CD4-positive, alpha-beta T cell treated with Interferon alpha-2 for 1 hour (primary cell): ENCODE measurements around the gene BICD2.

Experiments
- DNase-seq, 2 donors: peaks; one replicate each; pipeline ENCODE4 v3.0.0-alpha.2; 2020 to 2022

Gene BICD2

DNA sequence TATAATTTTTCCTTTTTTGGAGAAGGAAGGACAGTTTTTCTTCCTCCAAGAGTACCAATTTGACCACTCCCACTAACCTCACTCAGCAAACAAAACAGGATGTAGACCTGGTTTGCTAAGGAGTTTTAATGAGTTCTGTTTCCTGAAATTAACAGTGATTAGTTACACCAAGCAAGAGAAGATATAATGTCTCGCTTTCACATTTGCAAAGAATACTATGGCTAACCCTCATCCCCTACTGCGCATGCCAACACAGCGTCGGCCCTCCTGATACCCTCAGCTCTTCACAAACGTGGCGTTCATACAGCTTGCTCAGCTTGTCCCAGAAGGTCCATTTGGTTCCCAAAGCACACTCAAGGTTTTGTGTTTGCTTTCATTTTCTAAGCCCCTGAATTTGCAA is 52.8 kb downstream of the BICD2 start:
- peak in 1 of 2 donors; percentile 36 for DNase-seq

DNA sequence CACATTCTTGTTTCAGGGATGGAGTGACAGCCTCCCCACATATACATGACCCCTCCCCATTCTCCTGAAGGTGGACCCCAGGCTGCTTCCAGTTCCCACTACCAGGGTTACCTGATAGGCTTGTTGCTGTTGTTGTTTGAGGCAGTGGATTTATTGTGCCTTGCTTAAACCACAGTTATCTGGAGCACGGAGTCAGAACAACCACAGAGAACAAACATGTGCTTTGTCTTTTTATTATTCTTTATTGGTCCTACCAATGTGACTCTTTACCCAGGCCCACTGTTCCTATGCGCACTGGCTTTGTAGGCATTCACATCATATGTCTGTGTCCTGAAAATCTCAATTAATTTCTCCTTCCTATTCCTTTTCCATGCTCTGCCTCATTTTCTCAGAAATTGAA is 53.5 kb downstream of the BICD2 start:
- DNase-seq, result no peak

DNA sequence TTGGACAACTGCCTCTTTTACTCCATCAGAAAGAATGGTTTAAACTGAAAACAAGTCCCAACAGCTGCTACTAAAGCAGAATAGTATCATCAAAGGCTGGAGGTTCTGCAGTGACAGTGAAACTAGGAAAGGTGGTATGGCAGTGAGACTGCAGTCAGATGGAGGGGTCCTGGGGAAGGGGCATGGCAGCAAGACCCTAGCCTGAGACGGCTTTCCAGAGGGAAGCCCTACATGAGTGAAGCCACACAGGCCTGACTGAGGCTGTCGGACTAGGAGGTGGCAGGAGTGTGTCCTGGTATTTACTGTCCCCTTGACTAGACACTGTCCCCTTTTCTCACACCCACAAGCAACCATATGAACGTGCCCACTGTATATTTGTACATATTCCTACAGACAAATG is 54.3 kb downstream of the BICD2 start:
- DNase-seq, result no peak

DNA sequence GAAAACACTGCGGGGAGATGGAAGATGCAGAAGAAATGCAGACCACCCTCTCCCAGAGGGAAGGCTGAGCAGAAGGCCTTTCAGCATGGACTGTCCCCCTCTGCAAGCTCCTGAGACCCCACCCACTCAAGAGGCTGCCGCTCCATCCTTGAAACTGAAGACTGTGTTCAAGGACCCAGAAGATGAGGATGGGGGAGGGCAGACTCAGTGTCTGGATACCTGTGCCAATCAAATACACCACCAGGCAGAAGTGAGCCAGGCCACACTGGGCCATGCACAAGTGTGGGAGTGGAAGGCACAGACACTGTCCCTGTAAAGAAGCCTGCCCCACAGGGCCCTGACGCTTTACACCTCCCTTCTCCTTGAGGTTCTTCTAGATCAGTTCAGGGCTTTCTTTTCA is 54.7 kb downstream of the BICD2 start:
- no peak for DNase-seq

DNA sequence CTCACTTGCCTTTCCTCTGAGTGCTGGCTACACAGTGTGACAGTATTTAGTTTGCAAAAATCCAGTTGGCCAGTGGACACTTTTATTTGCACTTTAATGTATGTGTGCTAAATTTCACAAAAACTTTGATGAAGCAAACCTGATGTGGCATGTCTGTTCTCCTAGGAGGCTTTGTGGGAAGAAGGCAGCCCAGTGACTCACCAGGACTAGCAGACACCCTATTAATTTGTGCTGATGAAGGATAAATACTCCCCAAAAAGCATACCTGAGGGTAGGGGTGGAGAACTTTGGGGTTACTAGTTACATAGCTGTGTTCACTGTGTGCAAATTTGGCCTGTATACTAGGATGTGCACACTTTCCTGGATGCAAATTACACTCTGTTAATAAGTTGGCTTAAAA is 55.4 kb downstream of the BICD2 start:
- DNase-seq, result no peak

DNA sequence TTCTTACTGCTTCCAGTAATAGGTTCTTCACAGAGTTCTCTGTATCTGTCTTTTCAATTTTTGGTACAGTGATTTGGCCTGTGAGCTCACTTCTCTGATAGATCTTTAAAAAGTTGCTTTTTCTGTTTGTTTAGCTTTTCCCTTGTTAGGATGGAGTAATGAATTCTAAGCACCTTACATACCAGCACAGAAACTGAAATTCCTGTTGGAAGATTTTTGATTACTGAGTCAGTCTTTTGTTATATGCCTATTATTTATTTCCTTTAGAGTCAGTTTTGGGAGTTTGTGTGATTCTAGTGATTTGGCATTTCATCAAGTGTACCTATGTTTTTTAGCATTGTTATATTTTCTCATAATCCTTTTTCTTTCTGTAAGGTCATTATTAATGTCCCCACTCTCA is 57.1 kb downstream of the BICD2 start:
- DNase-seq, result no peak

DNA sequence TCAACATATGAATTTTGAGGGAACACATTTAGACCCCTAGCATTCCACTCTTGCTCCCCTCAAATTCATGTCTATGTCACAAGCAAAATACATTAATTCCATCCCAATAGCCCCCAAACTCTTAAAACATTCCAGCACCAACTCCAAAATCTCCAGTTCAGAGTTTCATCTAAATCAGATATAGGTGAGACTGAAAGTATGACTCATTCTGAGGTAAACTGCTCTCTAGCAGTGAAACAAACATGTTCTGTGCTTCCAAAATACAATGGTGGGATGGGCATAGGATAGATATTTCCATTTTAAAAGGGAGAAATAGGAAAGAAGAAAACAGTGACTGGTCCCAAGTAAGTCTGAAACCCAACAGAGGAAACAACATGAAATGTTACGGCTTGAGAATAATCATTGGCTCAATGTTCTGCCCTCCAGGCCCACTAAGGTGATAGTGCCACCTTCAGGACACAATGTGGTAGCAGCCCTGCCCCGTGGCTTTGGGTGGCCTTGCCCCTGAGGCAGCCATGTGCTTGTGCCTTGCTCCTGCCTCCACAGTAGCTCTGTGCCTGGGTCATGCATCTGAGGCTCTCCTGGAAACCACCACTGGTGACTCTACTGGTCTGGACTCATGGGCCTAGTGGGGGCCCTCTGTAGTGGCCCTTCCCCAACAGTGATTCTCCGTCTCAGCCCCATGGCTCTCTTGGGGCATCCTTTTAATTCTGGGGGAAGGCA is 58.3 kb downstream of the BICD2 start:
- DNase-seq, result peak in 1 of 2 donors; percentile 51

DNA sequence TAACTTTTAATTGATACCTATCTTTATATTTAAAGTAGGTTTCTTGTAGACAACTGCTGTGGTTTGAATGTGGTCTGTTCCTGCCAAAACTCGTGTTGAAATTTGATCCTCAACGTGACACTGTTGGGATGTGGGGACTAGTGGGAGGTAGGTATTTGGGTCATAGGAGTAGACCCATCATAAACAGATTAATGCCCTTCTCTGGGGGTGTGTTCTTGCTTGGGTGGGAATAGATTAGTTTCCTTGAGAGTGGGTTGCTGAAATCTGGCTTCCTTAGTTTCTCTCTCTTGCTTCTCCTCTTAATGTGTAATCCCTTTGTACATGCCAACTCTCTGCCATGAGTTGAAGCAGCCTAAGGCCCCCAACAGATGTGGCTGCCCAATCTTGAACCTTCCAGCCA is 60.1 kb downstream of the BICD2 start:
- no peak for DNase-seq

DNA sequence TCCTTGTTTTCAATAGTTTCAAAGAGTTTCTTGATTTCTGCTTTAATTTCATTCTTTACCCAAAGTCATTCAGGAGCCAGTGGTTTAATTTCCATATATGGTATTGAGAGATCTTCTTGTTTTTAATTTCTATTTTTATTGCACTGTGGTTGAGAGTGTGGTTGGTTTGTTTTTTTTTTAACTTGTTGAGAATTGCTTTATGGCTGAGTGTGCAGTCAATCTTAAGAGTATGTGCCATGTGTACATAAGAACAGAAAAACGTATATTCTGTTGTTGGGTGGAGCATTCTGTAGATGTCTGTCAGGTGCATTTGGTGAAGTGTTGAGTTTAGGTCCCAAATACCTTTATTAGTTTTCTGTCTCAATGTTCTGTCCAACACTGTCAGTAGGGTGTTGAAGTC is 68.0 kb downstream of the BICD2 start:
- no peak for DNase-seq

DNA sequence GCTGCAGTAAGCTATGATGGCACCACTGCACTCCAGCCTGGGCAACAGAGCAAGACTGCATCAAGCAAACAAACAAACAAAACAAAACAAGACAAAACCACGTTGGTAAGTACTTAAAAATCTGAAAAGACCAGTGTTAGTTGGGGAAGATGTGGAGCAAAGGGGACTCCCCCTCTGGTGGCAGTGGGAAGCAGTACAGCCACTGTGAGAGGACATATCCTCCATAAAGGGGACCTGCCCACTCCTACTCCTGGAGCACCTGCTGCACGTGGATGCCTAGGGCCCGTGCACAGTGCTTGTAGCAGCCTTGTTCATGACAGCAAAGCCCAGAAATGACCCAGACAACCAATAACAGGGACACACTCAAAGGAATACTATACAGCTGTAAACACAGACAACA is 77.7 kb downstream of the BICD2 start:
- no peak for DNase-seq

DNA sequence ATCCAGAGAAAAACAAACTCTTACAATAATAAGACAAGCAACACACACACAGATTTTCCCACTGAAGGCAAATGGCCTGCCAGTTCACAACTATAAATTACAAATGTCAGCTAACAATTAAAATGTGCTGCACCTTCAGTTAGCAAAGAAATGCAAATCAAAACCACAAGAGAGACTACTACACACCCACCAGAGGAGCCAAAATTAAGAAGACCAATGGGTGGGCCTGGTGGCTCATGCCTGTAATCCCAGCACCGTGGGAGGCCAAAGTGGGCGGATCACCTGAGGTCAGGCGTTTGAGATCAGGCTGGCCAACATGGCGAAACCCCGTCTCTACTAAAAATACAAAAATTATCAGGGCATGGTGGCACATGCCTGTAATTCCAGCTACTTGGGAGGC is 79.6 kb downstream of the BICD2 start:
- DNase-seq, result no peak

DNA sequence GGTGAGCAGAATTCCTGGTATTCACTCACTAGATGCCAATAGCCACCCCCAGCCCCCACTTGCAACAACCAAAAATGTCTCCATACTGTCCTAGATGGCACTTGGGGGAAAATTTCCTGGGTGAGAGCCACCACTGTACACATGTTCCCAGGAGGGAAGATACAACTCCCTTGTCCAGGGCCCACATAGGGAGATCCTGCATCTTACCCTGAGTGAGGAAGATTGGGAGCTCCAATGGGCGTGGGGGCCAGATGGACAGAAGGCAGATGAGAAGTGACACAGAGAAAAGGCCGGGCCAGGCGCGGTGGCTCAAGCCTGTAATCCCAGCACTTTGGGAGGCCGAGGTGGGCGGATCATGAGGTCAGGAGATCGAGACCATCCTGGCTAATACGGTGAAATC is 82.4 kb downstream of the BICD2 start:
- DNase-seq, result no peak

DNA sequence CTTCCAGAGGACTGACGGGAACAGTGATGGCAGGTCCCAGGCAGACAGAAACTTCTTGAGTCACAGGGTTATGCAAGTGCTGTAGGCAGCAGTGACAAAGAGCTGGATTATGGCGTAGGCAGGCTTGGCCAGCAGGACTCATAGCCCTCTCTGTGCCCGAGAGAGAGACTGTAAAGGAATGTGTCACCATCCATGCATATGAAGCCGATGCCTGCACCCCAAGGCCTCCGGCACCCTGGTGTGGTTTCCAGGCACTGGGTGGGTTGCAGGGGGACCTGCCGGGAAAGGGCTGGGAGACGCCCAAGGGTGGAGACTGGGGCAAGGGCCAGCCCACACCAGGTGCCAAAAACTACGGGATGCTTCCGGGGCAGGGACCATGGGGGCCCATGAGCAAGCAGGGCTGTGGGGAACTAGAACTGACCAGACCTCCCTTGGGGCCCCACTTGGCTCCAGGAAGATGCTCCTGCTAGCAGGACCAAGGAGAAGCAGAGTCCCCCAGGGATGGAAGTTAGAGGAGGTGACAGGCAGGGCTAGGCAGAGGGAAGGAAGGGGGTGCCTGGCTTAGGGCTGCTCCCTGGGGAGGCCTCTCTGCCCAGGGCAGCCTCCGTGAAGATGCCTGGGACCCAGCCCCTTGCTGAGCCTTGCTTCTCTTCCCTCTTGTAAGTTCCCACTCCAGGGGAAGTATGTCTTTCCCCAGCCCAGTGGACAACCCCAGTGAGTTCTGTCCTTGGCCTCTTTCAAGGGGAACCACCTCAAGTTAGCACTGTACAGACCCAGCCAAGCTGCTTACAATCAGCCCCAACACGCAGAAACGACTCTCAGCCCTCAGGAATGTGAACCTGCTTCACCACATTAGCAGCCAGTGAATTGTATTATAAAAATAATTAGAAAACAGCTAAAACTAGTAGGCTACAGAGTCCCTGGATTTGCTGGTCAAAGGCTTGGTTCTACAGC is 84.2 kb downstream of the BICD2 start:
- no peak for DNase-seq

DNA sequence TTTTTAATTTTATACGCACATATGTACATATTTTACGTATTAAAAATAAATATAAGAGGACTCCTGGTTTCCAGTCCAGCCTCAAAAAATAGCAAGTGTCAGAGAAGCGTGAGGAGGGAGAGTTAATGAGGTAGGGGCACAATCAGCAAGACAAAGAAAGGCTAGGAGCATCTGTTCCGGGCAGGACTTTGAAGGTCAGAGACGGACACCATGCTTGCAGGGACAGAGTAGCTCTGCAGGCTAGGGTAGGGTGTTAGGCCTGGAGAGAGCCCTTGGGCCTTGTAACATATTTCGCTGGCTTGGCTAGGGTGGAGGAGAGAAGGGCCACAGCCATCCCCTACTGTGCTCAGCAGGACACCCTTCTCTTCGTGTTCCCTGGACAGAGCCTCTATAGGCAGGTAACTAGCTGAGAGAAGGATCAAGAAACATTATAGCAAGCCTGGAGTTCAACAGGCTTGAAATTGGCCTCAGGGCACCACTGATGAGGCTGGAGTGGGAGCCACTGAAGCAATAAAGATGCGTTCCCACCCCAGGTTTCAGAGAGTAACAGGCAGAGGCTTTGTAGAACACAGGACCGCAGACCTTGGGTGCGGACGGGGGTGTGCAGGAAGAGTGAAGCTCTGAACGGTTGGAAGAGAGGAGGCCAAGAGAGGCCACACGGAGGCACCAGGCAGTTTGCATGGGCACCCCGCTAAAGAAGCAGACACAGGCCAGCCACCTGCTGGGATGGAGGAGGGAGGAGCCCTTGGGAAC is 85.0 kb downstream of the BICD2 start:
- no peak for DNase-seq

DNA sequence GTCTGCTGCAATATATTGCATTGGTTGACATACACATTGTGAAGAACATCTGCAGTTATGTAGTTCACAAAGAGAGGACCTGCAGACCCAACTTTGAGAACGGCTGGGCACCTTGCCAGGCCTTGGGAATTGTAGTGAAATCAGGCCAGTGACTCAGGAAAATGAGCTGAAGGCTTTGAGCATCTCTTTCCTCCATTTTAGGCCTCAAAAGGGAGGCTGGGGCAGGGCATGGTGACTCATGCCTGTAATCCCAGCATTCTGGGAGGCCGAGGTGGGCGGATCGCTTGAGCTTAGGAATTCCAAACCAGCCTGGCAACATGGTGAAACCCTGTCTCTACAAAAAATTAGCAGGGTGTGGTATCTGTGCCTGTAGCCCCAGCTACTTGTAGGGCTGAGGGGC is 93.3 kb downstream of the BICD2 start:
- DNase-seq, result no peak

DNA sequence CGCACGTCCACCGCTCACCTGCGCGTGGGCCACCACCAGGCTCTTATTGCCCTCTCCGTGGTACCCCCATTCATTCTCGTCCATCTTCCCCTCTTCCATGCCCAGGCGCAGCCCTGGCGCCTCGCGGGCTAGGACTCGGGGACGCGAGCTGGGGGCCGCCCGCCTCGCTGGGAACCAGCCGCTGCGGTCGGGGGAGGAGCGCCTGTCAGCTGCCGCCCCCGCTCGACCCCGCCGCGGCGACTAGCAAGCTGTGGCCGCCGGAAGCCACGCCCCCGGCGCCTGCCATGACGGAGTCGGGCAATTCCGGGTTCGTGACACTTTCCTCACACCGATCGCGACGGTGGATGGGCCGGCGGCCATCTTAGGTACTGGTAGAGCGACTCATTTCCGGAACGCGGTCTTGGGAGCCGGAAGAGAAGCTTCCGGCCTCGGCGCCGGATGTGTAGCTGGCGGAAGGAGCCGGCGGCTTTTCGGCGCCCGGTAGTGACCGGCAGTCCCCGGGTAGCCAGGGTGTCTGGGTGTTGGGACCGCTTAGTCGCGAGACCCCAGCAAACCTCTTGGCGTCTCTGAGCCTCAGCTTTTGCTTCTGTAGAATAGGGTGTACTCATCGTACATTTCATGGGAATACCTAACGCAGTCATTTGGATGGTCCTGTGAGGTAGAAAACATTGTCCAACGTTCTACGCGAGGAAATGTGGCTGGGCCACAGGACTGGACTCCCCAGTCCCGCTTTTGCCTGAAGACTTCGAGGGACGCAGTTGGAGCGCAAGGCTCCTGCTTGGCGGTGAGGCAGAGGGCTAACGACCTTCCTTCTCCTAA is 94.5 kb downstream of the BICD2 start, which contains the start of gene IPPK:
Gene IPPK (minus strand): TSS at position 242 of the 819 bp plus-strand sequence. CDS start 143 bp downstream, at position 99.
- DNase-seq, result peak; percentile 98

DNA sequence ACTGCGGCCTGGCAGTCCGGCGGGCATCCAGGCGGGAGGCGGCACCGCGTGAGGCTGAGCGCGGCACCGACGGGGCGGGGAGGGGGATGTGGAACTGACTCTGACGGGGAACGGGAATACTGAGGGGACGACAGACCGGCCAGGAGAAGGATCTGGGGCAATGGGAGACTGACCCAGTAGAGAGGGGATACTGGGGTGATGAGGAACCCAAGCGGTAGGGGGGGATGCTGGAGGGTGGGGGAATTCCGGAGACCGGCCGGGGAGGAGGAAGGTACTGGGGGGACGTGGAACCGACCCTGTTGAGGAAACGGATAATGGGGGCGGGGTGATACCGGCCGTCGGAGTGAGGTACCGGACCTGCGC is 95.1 kb downstream of the BICD2 start:
- no peak for DNase-seq

DNA sequence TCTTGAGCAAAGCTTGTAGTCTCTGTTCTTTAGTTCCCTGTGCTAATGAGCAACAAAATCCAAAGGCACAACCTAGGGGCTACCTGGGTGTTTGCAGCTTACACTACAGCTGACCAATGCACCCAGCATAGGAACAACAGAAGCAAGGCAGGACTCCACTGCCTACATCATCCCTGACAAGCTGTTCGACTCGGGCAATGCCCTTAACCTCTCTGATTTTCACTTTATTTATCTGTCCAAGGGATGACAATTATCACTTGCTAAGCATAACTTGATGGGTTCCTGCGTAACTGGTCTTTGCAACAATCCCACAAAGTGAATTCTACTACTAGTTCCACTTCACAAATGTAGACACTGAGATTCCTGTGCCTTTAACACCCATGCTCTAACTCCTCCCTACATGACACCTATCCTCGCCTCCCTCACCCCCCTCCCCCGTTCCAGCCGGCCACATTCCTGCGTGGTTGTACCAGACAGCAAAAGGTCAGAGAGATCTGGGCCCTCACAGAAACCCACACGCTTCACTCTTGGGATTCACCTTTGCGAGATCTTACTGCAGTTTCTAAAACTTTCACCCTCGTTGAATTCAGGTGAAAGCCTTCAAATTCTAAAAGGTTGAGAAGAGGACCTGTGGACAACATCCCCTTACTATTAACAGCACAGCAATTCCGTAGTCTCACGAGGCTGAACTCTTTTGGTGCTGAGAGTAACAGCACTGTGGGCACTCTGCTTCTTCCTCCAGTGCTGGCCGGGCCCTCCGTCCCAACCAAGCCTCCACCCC is 95.7 kb downstream of the BICD2 start:
- DNase-seq, result peak in 1 of 2 donors; percentile 22

DNA sequence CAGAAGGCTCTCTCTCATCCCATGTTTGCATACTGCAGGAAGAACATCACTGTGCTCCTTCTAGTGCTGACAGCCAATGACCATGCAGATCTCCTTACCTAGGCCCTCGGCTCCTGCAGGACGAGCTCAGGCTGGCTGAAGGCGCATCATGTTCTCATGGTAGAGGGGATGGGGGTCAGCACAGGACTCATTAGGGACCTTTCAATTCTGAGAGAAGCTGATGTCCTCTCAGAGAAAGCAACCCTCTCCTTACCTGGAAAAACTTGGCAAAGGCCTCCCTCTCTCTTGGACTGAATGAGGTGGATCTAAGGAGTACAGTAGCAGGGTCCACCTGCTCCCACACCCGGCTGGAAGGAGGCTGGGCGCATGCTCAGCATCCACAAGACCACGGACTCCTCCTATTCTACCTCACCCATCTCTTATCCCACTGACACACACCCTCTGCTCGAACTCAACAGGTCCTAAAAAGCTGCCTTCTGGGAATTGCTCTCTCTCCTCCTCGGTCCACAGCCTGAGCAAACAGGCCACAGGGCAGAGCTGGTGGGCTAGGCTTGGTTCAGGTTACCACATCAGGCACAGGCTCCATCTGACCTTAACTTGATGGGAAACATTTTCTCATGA is 97.6 kb downstream of the BICD2 start:
- no peak for DNase-seq

DNA sequence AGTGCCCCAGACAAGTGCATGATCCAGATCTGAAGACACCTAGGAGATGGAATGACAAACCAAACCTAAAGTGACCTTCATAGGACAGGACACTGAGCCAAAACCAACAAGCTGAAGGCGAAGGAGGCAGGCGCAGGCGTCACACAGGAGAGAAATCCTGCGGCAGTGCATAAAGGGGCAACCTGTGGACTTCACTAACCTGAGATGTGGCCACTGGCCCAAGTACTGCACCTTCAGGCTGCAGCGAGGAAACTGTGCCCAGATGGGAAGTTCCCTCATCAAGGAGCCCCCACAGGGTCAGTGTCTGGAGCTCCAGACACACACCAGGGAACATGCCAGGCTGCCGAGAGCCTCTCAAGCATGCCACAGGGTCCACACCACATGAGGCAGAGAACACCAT is 98.4 kb downstream of the BICD2 start:
- DNase-seq, result no peak

DNA sequence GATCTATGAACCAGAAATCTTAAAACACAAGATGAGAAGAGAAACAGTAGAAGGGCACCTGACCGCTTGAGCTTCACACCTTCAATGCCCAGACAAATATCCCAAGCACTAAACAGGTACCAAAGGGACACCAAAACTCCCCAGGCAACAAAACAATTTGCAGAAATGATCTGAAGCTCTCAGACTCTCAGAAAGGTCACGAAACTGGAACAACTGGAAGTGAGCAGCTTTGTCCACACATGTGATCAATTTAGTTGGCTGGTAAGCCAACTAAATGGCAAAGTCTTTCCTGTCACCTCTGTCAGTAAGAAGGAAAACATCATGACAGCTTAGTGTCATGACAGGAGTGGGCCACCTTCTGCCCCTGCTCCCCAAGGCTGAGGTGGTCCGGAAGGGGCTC is 98.8 kb downstream of the BICD2 start:
- DNase-seq, result no peak
